Activated naive CD4-positive, alpha-beta T cell treated with anti-CD3 and anti-CD28 coated beads for 36 hours (primary cell): Measurements from ENCODE around the gene TRDN. TPM values are rescaled to one million over a fixed set of nuclear protein-coding genes. Genes with fewer than 3 reads are reported as not detected.
"Not testable (repeated sequence)": the region's sequence is repeated elsewhere in the genome, so short reads cannot be mapped to it uniquely, and the experiment has no call there.

Experiments
- CTCF ChIA-PET: fragments of 350-600 bp; sonication (Branson Sonifier 250); formaldehyde crosslinking; loops from one replicate; lab custom pipeline; 2021; ENCODE audit warnings: antibody characterized with exemption; lab: Charles Lee
- DNase-seq: peaks from one replicate; pipeline ENCODE4 v3.0.0-alpha.2; 2020
- H3K27ac Mint-ChIP-seq: one replicate; pipeline ENCODE4 v1.8.0; 2021; ENCODE audit warnings: mild to moderate bottlenecking, mixed read lengths
- H3K27me3 Mint-ChIP-seq: one replicate; pipeline ENCODE4 v1.8.0; 2021; ENCODE audit warnings: low read depth, mixed read lengths
- H3K36me3 Mint-ChIP-seq: one replicate; pipeline ENCODE4 v1.8.0; 2021; ENCODE audit warnings: low read depth, mixed read lengths
- H3K4me1 Mint-ChIP-seq: one replicate; pipeline ENCODE4 v1.8.0; 2021; ENCODE audit warnings: low read depth, mixed read lengths
- H3K4me3 Mint-ChIP-seq: one replicate; pipeline ENCODE4 v1.8.0; 2021; ENCODE audit warnings: mild to moderate bottlenecking, moderate library complexity, mixed read lengths
- H3K9me3 Mint-ChIP-seq: one replicate; pipeline ENCODE4 v1.8.0; 2021; ENCODE audit warnings: mixed read lengths
- intact Hi-C: fragments of 100-400 bp; cut with micrococcal nuclease; formaldehyde crosslinking; loops from one replicate; pipeline ENCODE4 v1.15.1; 2023
- total RNA-seq, 2 experiments: library from RNA; stranded (reverse); gene quantifications; one replicate each; pipeline ENCODE4 v1.2.3, GENCODE V29; 2021

Gene TRDN
- total RNA-seq, 2 experiments from 2014 or later, result not detected

DNA sequence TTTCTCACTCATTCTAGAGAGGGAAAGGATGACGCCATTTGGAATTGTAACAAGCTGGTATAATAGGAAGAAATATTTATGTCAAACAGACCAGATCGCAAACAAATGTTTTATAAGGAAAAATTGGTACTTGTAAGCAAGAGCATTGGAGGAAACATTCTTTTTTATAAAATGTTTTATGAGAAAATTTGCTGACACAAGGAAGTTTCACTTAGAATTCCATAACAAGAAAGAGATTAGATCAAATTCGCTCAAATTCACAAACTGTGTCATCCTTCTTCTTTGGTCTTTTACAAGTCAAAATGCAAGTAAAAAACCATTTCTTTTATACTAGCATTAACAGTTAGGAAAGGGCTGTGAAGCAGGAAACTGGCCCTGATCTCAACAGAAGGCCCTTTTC, 179.9 kb downstream of the TRDN start:
- intact Hi-C loops, result no loop called here
- Mint-ChIP-seq H3K36me3 (no peaks in the 10 kb centered on the region), H3K27ac (no peak overlapping the region), H3K4me3 (no peak overlapping the region), H3K27me3 (no peaks in the 10 kb centered on the region), H3K9me3 (no peaks in the 10 kb centered on the region), H3K4me1 (no peaks in the 10 kb centered on the region)
- CTCF ChIA-PET, result no interaction called here
- no peak for DNase-seq

- Mint-ChIP-seq H3K9me3 (no peaks in the 10 kb centered on the region), H3K27ac (no peak overlapping the region), H3K36me3 (no peaks in the 10 kb centered on the region), H3K4me3 (no peak overlapping the region), H3K27me3 (no peaks in the 10 kb centered on the region), H3K4me1 (no peaks in the 10 kb centered on the region)
- CTCF ChIA-PET, result interaction anchor here (0.5 to 0.6 kb wide), 2 partner anchors 85 to 672 kb away, joined by 3 to 4 read pairs; no protein-coding TSS in a partner anchor
- no peak for DNase-seq
- intact Hi-C loops, result no loop called here
Observed at GRCh38 chr6:123454448-123454847, 182.3 kb downstream of the TRDN start.

GRCh38 chr6:123453071-123453470, 183.7 kb downstream of the TRDN start:
- H3K27ac Mint-ChIP-seq, intact Hi-C loops, H3K27me3 Mint-ChIP-seq, H3K4me1 Mint-ChIP-seq, DNase-seq, H3K9me3 Mint-ChIP-seq, H3K36me3 Mint-ChIP-seq, H3K4me3 Mint-ChIP-seq, CTCF ChIA-PET: not testable (repeated sequence)

GRCh38 chr6:123448306-123448884, 188.4 kb downstream of the TRDN start:
- no peaks in the 10 kb centered on the region for H3K36me3 Mint-ChIP-seq
- DNase-seq, result peak; percentile 4
- no peak overlapping the region for H3K27ac Mint-ChIP-seq

GRCh38 chr6:123447315-123447937, 189.3 kb downstream of the TRDN start:
- intact Hi-C loops, result no loop called here
- no peaks in the 10 kb centered on the region for H3K4me1 Mint-ChIP-seq
- no peak overlapping the region for H3K27ac Mint-ChIP-seq
- no peaks in the 10 kb centered on the region for H3K27me3 Mint-ChIP-seq
- DNase-seq, result no peak
- H3K9me3 Mint-ChIP-seq, result peaks cover 4% of the 10 kb centered on the region
- CTCF ChIA-PET, result no interaction called here
- H3K4me3 Mint-ChIP-seq, result no peak overlapping the region
- no peaks in the 10 kb centered on the region for H3K36me3 Mint-ChIP-seq

More at GRCh38 chr6:123448306-123448884, 188.4 kb downstream of the TRDN start:
- intact Hi-C loops, result no loop called here
- CTCF ChIA-PET, result no interaction called here
- H3K9me3 Mint-ChIP-seq, result peaks cover 1% of the 10 kb centered on the region
- H3K27me3 Mint-ChIP-seq, result no peaks in the 10 kb centered on the region
- H3K4me1 Mint-ChIP-seq, result no peaks in the 10 kb centered on the region
- no peak overlapping the region for H3K4me3 Mint-ChIP-seq

DNA sequence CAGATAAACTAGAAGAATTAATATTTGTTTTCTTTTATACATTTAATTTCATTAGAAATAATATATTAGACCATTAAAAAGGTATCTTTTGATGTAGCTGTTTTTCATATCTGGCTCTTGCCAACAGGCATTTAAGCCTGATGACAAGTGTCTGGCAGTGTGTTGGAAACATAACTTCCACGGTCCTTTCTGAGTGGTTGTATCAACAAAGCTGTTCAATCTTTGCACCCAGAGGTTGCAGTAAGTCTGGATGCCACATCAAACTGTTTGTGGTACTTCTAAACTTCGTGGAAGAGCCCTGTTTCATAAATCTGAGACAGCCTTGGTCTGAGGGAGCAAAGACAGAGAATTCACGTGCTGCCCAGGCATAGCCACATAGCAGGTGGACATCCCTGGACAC, 197.4 kb downstream of the TRDN start:
- H3K9me3 Mint-ChIP-seq, result peaks cover 3% of the 10 kb centered on the region
- CTCF ChIA-PET, result no interaction called here

DNA sequence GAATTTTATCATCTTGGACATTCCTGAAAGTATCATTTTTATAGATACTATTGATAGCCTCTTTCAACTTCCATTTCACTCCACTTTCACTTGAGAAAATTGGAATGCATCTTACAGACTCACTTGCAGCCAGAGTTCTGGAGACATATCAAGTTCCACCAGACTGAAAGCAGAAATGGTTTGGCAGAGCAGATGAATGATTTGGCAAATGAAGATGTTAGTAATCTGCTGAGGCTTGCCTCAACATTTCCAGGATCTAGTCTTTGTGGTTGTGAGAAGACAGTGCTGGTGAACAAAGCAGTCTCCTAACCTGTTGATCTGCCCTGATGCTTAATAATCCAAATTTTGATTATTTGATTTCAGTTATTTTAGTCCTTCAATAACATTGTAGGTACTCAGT, 202.6 kb downstream of the TRDN start:
- H3K36me3 Mint-ChIP-seq, result no peaks in the 10 kb centered on the region
- H3K4me1 Mint-ChIP-seq, result no peaks in the 10 kb centered on the region
- H3K27ac Mint-ChIP-seq, result no peak overlapping the region
- no peak for DNase-seq
- no peak overlapping the region for H3K4me3 Mint-ChIP-seq
- H3K9me3 Mint-ChIP-seq, result no peaks in the 10 kb centered on the region
- H3K27me3 Mint-ChIP-seq, result no peaks in the 10 kb centered on the region
- CTCF ChIA-PET, result no interaction called here
- intact Hi-C loops, result no loop called here

More for the DNA sequence above, 197.4 kb downstream of the TRDN start:
- Mint-ChIP-seq H3K4me3 (no peak overlapping the region), H3K36me3 (no peaks in the 10 kb centered on the region), H3K4me1 (no peaks in the 10 kb centered on the region), H3K27me3 (no peaks in the 10 kb centered on the region), H3K27ac (no peak overlapping the region)
- DNase-seq, result no peak
- intact Hi-C loops, result no loop called here

DNA sequence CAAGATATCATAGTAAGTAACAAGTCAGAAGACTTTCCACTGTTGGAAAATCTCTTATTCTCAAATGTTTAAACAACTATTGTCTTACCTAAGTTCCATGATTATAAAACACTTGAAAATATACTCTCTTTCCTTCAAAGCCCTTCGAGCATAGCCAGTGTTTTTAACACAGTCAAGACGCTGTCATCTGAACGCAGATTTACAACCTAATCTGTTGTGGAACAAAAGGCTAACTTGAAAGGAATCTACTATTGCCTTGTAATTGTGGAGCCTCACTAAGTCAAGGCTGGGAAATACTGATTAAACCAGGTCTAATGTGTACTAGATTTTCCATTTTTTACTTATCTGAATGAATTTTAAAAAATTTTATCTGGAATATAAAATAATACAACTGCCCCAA, 205.8 kb downstream of the TRDN start:
- intact Hi-C loops, result no loop called here
- no peak overlapping the region for H3K4me3 Mint-ChIP-seq
- H3K36me3 Mint-ChIP-seq, result no peaks in the 10 kb centered on the region
- H3K27me3 Mint-ChIP-seq, result no peaks in the 10 kb centered on the region
- no peak for DNase-seq
- CTCF ChIA-PET, result interaction anchor here (0.8 kb wide), 1 partner anchor 19 kb away, joined by 3 read pairs; no protein-coding TSS in a partner anchor
- no peaks in the 10 kb centered on the region for H3K9me3 Mint-ChIP-seq
- no peak overlapping the region for H3K27ac Mint-ChIP-seq
- no peaks in the 10 kb centered on the region for H3K4me1 Mint-ChIP-seq

DNA sequence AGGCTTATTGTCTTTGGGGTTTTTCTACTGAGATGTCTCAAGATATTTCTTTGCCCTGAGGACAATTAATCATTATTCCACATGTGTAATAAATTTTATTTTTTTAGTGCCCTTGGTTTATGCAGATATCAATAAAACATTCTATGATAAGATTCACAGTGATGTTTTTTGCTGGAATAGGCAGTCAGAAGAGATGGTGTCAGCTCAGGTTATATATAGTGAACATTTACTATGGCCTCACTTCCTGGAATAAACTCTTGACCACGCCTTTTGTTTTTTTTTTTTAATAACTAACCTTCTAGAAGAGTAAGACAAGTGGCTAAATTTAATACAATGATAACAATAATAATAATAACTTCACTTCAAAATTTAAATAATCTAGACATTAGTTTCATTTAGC, 209.7 kb downstream of the TRDN start:
- H3K9me3 Mint-ChIP-seq, result no peaks in the 10 kb centered on the region
- intact Hi-C loops, result no loop called here
- H3K4me1 Mint-ChIP-seq, result no peaks in the 10 kb centered on the region
- H3K4me3 Mint-ChIP-seq, result no peak overlapping the region
- no peaks in the 10 kb centered on the region for H3K36me3 Mint-ChIP-seq
- H3K27ac Mint-ChIP-seq, result no peak overlapping the region
- CTCF ChIA-PET, result no interaction called here
- DNase-seq, result no peak
- no peaks in the 10 kb centered on the region for H3K27me3 Mint-ChIP-seq

DNA sequence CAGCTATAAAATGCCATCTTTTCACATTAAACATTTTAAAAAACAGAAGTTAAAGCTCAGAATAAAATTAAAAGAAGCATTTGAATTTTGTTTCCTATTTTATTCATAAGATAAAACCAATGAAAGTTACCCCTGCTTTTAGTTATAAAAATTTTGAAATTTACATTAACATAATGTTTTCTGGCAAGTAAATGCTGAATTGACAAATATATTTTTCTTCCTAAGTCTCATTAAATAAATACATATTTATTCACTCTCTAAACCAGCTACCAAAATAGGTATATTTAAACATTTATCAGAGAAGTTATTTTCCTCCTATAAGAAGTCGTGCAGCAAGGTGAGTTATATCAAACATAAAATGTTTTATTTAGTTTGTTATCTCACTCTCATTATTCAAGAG, 213.6 kb downstream of the TRDN start:
- intact Hi-C loops, result no loop called here
- H3K4me1 Mint-ChIP-seq, result no peaks in the 10 kb centered on the region
- no peak for DNase-seq
- CTCF ChIA-PET, result no interaction called here
- H3K36me3 Mint-ChIP-seq, result no peaks in the 10 kb centered on the region
- H3K9me3 Mint-ChIP-seq, result no peaks in the 10 kb centered on the region
- no peak overlapping the region for H3K4me3 Mint-ChIP-seq
- no peak overlapping the region for H3K27ac Mint-ChIP-seq
- no peaks in the 10 kb centered on the region for H3K27me3 Mint-ChIP-seq

GRCh38 chr6:123420512-123420911, 216.2 kb downstream of the TRDN start:
- no peaks in the 10 kb centered on the region for H3K36me3 Mint-ChIP-seq
- CTCF ChIA-PET, result no interaction called here
- no peaks in the 10 kb centered on the region for H3K9me3 Mint-ChIP-seq
- H3K27me3 Mint-ChIP-seq, result peaks cover 2% of the 10 kb centered on the region
- H3K27ac Mint-ChIP-seq, result no peak overlapping the region
- no peak overlapping the region for H3K4me3 Mint-ChIP-seq
- no peaks in the 10 kb centered on the region for H3K4me1 Mint-ChIP-seq
- DNase-seq, result no peak
- intact Hi-C loops, result no loop called here

DNA sequence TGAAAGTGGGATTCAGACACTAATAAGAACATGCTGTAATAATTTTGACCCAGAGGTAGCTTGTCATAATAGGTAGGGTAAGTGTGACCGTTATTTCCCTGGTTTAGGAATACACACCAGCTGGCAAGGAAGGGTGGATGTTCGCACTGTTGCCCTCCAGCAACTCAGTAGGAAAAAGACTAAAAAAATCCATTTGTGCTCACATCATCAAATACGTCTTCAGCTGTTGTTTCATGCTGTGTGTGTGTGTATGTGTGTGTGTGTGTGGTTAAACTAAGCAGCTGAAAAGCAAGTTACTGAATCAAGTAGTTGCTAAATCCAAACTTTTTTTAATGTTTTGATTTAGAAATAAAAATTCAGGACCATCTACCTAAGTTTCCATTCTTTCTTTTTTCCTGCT, 218.7 kb downstream of the TRDN start:
- Mint-ChIP-seq H3K27me3 (peaks cover 2% of the 10 kb centered on the region), H3K4me3 (no peak overlapping the region), H3K4me1 (no peaks in the 10 kb centered on the region), H3K27ac (no peak overlapping the region), H3K36me3 (no peaks in the 10 kb centered on the region), H3K9me3 (no peaks in the 10 kb centered on the region)
- intact Hi-C loops, result loop anchor here (5.0 to 10.0 kb wide), 3 partner anchors 377 to 1434 kb away; no protein-coding TSS in a partner anchor
- no peak for DNase-seq
- CTCF ChIA-PET, result interaction anchor here (0.8 to 1.5 kb wide), 3 partner anchors 53 to 297 kb away, joined by 3 read pairs; no protein-coding TSS in a partner anchor

DNA sequence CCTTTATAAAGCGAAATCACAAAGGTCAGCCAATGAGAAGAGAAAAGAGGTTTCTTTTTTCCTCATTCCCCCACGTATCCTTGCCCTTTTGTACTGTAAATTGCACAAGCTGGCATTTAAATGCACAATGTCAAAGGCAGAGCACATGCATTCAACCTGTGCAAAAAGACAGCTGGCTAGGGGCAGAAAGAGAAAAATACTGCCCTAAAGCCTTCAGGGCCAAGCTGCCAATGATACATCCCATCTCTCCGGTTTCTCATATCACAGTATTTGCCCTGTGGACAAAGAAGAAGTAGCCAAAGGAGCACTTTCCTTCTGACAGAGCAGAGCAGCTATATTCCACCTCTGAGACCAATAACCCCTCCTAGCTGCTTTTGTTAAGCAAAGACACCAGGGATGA, 219.2 kb downstream of the TRDN start:
- H3K27me3 Mint-ChIP-seq, result peaks cover 2% of the 10 kb centered on the region
- H3K4me3 Mint-ChIP-seq, result no peak overlapping the region
- H3K9me3 Mint-ChIP-seq, result no peaks in the 10 kb centered on the region
- H3K36me3 Mint-ChIP-seq, result no peaks in the 10 kb centered on the region
- no peak for DNase-seq
- no peak overlapping the region for H3K27ac Mint-ChIP-seq
- CTCF ChIA-PET, result interaction anchor here (0.8 to 1.5 kb wide), 2 partner anchors 53 to 294 kb away, joined by 3 read pairs; no protein-coding TSS in a partner anchor
- intact Hi-C loops, result loop anchor here (5.0 to 10.0 kb wide), 3 partner anchors 377 to 1435 kb away; no protein-coding TSS in a partner anchor
- H3K4me1 Mint-ChIP-seq, result no peaks in the 10 kb centered on the region
